Measurements from ENCODE around the gene KIAA1958. TPM values are rescaled to one million over a fixed set of nuclear protein-coding genes. Genes with fewer than 3 reads are reported as not detected.

The KIAA1958 gene
- total and polyA plus RNA-seq, 4 donors, result 0.99 to 7.1 (median 3.3) TPM

DNA sequence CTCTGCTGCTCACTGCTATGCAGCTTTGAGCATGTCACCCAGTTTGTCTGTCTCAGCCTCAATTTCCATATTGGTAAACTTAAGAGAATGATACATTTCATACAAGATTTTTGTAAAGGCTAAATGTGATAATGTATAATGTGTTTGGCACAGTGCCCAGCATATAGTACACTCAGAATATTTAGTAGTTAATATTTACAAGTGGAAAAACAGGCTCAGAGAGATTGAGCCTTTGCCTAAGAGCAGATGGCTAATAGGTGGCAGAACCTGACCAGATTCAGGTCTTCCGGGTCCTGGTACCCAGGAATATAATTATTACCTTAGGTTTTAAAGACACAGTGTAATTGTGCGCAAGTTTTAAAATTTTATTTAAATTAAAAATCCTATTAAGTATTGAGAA is 46.8 kb upstream of the KIAA1958 start (continued):
- TF ChIP-seq ATF3 (IDR thresholded peaks at IDR 0.05), result no peak
- no peak for TF ChIP-seq FOXA1 (IDR thresholded peaks at IDR 0.05)
- no peak for TF ChIP-seq GABPA (IDR thresholded peaks at IDR 0.05 in 1 of 2, conservative IDR thresholded peaks at IDR 0.05 in 1 of 2)

- H3K27ac ChIP-seq (ENCODE audit: low read depth in 1 of 2, low read length in 2 of 2), result no peak overlapping the region
- H3K27me3 ChIP-seq (ENCODE audit: control insufficient read depth in 4 of 4, insufficient read depth in 4 of 4, low read length in 3 of 4), result no peaks in the 10 kb centered on the region
- no peaks in the 10 kb centered on the region for H3K4me1 ChIP-seq (ENCODE audit: control insufficient read depth in 4 of 4, insufficient read depth in 4 of 4, low read length in 3 of 4)
- no peak overlapping the region for H3K4me3 ChIP-seq (ENCODE audit: low read depth in 1 of 3, low read length in 3 of 3)
- no peaks in the 10 kb centered on the region for H3K9me3 ChIP-seq (ENCODE audit: control insufficient read depth in 4 of 4, low read length in 3 of 4)
- peaks cover 5 to 28% (median 12%) of the 10 kb centered on the region in 4 donors for H3K36me3 ChIP-seq (ENCODE audit: control insufficient read depth in 4 of 4, insufficient read depth in 3 of 4, low read depth in 1 of 4, low read length in 3 of 4)
- H3K9ac ChIP-seq (ENCODE audit: low read depth in 1 of 2, low read length in 2 of 2), result no peak overlapping the region
- no peak for DNase-seq (ENCODE audit: low spot score)
- TF ChIP-seq, protein P1, sequence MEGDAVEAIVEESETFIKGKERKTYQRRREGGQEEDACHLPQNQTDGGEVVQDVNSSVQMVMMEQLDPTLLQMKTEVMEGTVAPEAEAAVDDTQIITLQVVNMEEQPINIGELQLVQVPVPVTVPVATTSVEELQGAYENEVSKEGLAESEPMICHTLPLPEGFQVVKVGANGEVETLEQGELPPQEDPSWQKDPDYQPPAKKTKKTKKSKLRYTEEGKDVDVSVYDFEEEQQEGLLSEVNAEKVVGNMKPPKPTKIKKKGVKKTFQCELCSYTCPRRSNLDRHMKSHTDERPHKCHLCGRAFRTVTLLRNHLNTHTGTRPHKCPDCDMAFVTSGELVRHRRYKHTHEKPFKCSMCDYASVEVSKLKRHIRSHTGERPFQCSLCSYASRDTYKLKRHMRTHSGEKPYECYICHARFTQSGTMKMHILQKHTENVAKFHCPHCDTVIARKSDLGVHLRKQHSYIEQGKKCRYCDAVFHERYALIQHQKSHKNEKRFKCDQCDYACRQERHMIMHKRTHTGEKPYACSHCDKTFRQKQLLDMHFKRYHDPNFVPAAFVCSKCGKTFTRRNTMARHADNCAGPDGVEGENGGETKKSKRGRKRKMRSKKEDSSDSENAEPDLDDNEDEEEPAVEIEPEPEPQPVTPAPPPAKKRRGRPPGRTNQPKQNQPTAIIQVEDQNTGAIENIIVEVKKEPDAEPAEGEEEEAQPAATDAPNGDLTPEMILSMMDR (IDR thresholded peaks at IDR 0.05; ENCODE audit: low read depth, low read length, missing input control), result peak; percentile 31
- TF ChIP-seq JUND (IDR thresholded peaks at IDR 0.05) (no peak), MAX (IDR thresholded peaks at IDR 0.05) (no peak), RAD21 (IDR thresholded peaks at IDR 0.05) (peak; percentile 53 to 70)
- TF ChIP-seq, protein P2, sequence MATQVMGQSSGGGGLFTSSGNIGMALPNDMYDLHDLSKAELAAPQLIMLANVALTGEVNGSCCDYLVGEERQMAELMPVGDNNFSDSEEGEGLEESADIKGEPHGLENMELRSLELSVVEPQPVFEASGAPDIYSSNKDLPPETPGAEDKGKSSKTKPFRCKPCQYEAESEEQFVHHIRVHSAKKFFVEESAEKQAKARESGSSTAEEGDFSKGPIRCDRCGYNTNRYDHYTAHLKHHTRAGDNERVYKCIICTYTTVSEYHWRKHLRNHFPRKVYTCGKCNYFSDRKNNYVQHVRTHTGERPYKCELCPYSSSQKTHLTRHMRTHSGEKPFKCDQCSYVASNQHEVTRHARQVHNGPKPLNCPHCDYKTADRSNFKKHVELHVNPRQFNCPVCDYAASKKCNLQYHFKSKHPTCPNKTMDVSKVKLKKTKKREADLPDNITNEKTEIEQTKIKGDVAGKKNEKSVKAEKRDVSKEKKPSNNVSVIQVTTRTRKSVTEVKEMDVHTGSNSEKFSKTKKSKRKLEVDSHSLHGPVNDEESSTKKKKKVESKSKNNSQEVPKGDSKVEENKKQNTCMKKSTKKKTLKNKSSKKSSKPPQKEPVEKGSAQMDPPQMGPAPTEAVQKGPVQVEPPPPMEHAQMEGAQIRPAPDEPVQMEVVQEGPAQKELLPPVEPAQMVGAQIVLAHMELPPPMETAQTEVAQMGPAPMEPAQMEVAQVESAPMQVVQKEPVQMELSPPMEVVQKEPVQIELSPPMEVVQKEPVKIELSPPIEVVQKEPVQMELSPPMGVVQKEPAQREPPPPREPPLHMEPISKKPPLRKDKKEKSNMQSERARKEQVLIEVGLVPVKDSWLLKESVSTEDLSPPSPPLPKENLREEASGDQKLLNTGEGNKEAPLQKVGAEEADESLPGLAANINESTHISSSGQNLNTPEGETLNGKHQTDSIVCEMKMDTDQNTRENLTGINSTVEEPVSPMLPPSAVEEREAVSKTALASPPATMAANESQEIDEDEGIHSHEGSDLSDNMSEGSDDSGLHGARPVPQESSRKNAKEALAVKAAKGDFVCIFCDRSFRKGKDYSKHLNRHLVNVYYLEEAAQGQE (IDR thresholded peaks at IDR 0.05), result no peak
These were observed 43.4 kb upstream of the KIAA1958 start for GRCh38 chr9:112443200-112443599.

GRCh38 chr9:112443636-112444035 is 43.0 kb upstream of the KIAA1958 start:
- Histone ChIP-seq H3K9me3 (ENCODE audit: control insufficient read depth in 4 of 4, low read length in 3 of 4) (no peaks in the 10 kb centered on the region), H3K27ac (ENCODE audit: low read depth in 1 of 2, low read length in 2 of 2) (no peak overlapping the region), H3K9ac (ENCODE audit: low read depth in 1 of 2, low read length in 2 of 2) (no peak overlapping the region), H3K4me1 (ENCODE audit: control insufficient read depth in 4 of 4, insufficient read depth in 4 of 4, low read length in 3 of 4) (no peaks in the 10 kb centered on the region), H3K27me3 (ENCODE audit: control insufficient read depth in 4 of 4, insufficient read depth in 4 of 4, low read length in 3 of 4) (no peaks in the 10 kb centered on the region), H3K4me3 (ENCODE audit: low read depth in 1 of 3, low read length in 3 of 3) (no peak overlapping the region), H3K36me3 (ENCODE audit: control insufficient read depth in 4 of 4, insufficient read depth in 3 of 4, low read depth in 1 of 4, low read length in 3 of 4) (peaks cover 5 to 25% (median 12%) of the 10 kb centered on the region in 4 donors)
- 87% methylated on average over 1 of the region's 1 CpG for WGBS
- DNase-seq (ENCODE audit: low spot score), result no peak
- TF ChIP-seq FOXA2 (IDR thresholded peaks at IDR 0.05) (no peak), NR2F2 (IDR thresholded peaks at IDR 0.05) (no peak), YY1 (IDR thresholded peaks at IDR 0.05) (no peak), RXRA (IDR thresholded peaks at IDR 0.05) (no peak), HNF4A (conservative IDR thresholded peaks at IDR 0.05) (no peak), HNF4G (IDR thresholded peaks at IDR 0.05) (no peak), EGR1 (IDR thresholded peaks at IDR 0.05; ENCODE audit: low read depth in 2 of 2) (no peak), FOXA1 (IDR thresholded peaks at IDR 0.05) (no peak), RAD21 (IDR thresholded peaks at IDR 0.05) (no peak), GABPA (IDR thresholded peaks at IDR 0.05 in 1 of 2, conservative IDR thresholded peaks at IDR 0.05 in 1 of 2) (no peak), ATF3 (IDR thresholded peaks at IDR 0.05) (no peak)
- TF ChIP-seq, protein P3, sequence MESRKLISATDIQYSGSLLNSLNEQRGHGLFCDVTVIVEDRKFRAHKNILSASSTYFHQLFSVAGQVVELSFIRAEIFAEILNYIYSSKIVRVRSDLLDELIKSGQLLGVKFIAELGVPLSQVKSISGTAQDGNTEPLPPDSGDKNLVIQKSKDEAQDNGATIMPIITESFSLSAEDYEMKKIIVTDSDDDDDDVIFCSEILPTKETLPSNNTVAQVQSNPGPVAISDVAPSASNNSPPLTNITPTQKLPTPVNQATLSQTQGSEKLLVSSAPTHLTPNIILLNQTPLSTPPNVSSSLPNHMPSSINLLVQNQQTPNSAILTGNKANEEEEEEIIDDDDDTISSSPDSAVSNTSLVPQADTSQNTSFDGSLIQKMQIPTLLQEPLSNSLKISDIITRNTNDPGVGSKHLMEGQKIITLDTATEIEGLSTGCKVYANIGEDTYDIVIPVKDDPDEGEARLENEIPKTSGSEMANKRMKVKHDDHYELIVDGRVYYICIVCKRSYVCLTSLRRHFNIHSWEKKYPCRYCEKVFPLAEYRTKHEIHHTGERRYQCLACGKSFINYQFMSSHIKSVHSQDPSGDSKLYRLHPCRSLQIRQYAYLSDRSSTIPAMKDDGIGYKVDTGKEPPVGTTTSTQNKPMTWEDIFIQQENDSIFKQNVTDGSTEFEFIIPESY (IDR thresholded peaks at IDR 0.05), result no peak
- TF ChIP-seq, protein P1 (IDR thresholded peaks at IDR 0.05; ENCODE audit: low read depth, low read length, missing input control), result no peak

Data from liver (tissue), 9 donors.